ENCODE data around the gene FBXO44.

Gene FBXO44

GRCh38 chr1:11661103-11661502 is 6.4 kb downstream of the FBXO44 start:
- DNase-seq, result no peak

- peak; percentile 54 to 76 for DNase-seq
Measured at GRCh38 chr1:11664336-11665065, 9.8 kb downstream of the FBXO44 start.

GRCh38 chr1:11668516-11668915 is 13.8 kb downstream of the FBXO44 start:
- DNase-seq, result no peak

GRCh38 chr1:11670747-11671146 is 16.1 kb downstream of the FBXO44 start:
- DNase-seq, result no peak

- no peak for DNase-seq
Measured at GRCh38 chr1:11671205-11671543, 16.5 kb downstream of the FBXO44 start.

- no peak for DNase-seq
Measured at GRCh38 chr1:11671544-11672286, 17.0 kb downstream of the FBXO44 start.

GRCh38 chr1:11673089-11673769 is 18.6 kb downstream of the FBXO44 start:
- DNase-seq, result no peak

GRCh38 chr1:11674488-11674887 is 19.8 kb downstream of the FBXO44 start:
- no peak for DNase-seq

- no peak for DNase-seq
Measured at GRCh38 chr1:11675325-11675724, 20.6 kb downstream of the FBXO44 start.

GRCh38 chr1:11676386-11677103 is 21.9 kb downstream of the FBXO44 start:
- DNase-seq, result no peak

- DNase-seq, result no peak
Measured at GRCh38 chr1:11678442-11678841, 23.8 kb downstream of the FBXO44 start.

- no peak for DNase-seq
Measured at GRCh38 chr1:11680270-11681070, 25.8 kb downstream of the FBXO44 start.

GRCh38 chr1:11681071-11681771 is 26.5 kb downstream of the FBXO44 start, which contains the start of gene MAD2L2:
TSS of gene MAD2L2 (minus strand) at chr1:11681148. CDS start at chr1:11680601, 547 bp downstream.
- peak; percentile 86 to 93 for DNase-seq

GRCh38 chr1:11682287-11682771 is 27.7 kb downstream of the FBXO44 start:
- DNase-seq, result no peak

- no peak for DNase-seq
Measured at GRCh38 chr1:11682799-11683198, 28.1 kb downstream of the FBXO44 start.

GRCh38 chr1:11684070-11684469 is 29.4 kb downstream of the FBXO44 start:
- no peak for DNase-seq

GRCh38 chr1:11685210-11685752 is 30.6 kb downstream of the FBXO44 start:
- no peak for DNase-seq

- no peak for DNase-seq
Measured at GRCh38 chr1:11688506-11688905, 33.8 kb downstream of the FBXO44 start.

GRCh38 chr1:11690397-11691301 is 36.0 kb downstream of the FBXO44 start:
- no peak for DNase-seq

- no peak for DNase-seq
Measured at GRCh38 chr1:11691302-11691914, 36.7 kb downstream of the FBXO44 start, which contains the start of gene DRAXIN. TSS of gene DRAXIN (plus strand) at chr1:11691710. CDS start at chr1:11706259, 14,549 bp downstream.

All from stimulated activated CD4-positive, alpha-beta T cell treated with anti-CD3 and anti-CD28 coated beads, Interleukin-4, amount 100 ng/mL, for 4 hours (primary cell).